Measurements from ENCODE around the gene ENOX1. TPM values are rescaled to one million over a fixed set of nuclear protein-coding genes. Genes with fewer than 3 reads are reported as not detected.

Gene ENOX1
- total and polyA plus RNA-seq, 2 donors (not counting 3 experiments of a cell fraction or from before 2014, with no cell fraction given): 0.17 to 0.97 TPM

- intact Hi-C loops (cut with micrococcal nuclease): no loop called here
- FAIRE-seq: peak; percentile 21
- no peak overlapping the region for H3K4me3 ChIP-seq (replicated peaks in 1 of 3; ENCODE audit: insufficient read depth in 1 of 3, low read depth in 1 of 3, low read length in 3 of 3)
- DNase-seq (ENCODE audit: low read depth, low spot score): no peak
- no peaks in the 10 kb centered on the region for H3K79me2 ChIP-seq (ENCODE audit: control insufficient read depth, insufficient read depth, low read length)
- no peak for TF ChIP-seq POLR2AphosphoS5 (IDR thresholded peaks at IDR 0.05; ENCODE audit: insufficient read depth, low read depth, low read length)
- TF ChIP-seq POLR2A (IDR thresholded peaks at IDR 0.05; ENCODE audit: low read depth, low read length): no peak
- TF ChIP-seq JUN (IDR thresholded peaks at IDR 0.05; ENCODE audit: borderline replicate concordance, insufficient read depth, insufficient read length, low read depth): no peak
- no peak for TF ChIP-seq MAX (IDR thresholded peaks at IDR 0.05; ENCODE audit: insufficient read depth, insufficient read length)
- TF ChIP-seq GATA2 (IDR thresholded peaks at IDR 0.05; ENCODE audit: insufficient read depth, insufficient read length, low read depth, low read length): no peak
- no peak for TF ChIP-seq CTCF (IDR thresholded peaks at IDR 0.05; ENCODE audit: extremely low read depth in 1 of 2, insufficient read depth in 1 of 2, low read depth in 1 of 2, low read length in 2 of 2)
- TF ChIP-seq EZH2 (IDR thresholded peaks at IDR 0.05; ENCODE audit: borderline replicate concordance, low read depth, low read length, severe bottlenecking): no peak
- no peak for TF ChIP-seq FOS (IDR thresholded peaks at IDR 0.05; ENCODE audit: borderline replicate concordance, insufficient read depth, low read length)
- no peak for TF ChIP-seq MYC (IDR thresholded peaks at IDR 0.05; ENCODE audit: low read depth, low read length)
- H3K4me1 ChIP-seq (ENCODE audit: control insufficient read depth, extremely low read depth, insufficient read depth, low read length): peaks cover 18% of the 10 kb centered on the region
- H3K27ac ChIP-seq (ENCODE audit: insufficient read depth, low read depth, low read length): no peak overlapping the region
- BruUV-seq (replicated peaks): no TSS peak
- POLR2A ChIA-PET: no interaction called here
- H2AFZ ChIP-seq (ENCODE audit: low read depth, low read length): no peak overlapping the region
- no peaks in the 10 kb centered on the region for H3K36me3 ChIP-seq (ENCODE audit: control insufficient read depth in 2 of 2, extremely low read depth in 1 of 2, insufficient read depth in 2 of 2, low read length in 2 of 2)
- dilution Hi-C loops (cut with MboI; ENCODE audit: extremely low pct_ligation_motif_present, low sequenced_read_pairs): no loop called here
- H3K27me3 ChIP-seq (ENCODE audit: control insufficient read depth in 2 of 2, insufficient read depth in 2 of 2, low read length in 2 of 2): no peaks in the 10 kb centered on the region
- no peaks in the 10 kb centered on the region for H4K20me1 ChIP-seq (replicated peaks; ENCODE audit: control insufficient read depth, extremely low read depth, insufficient read depth, low read length)
- no peaks in the 10 kb centered on the region for H3K9me3 ChIP-seq (replicated peaks; ENCODE audit: control insufficient read depth, insufficient read depth, low read length)
- no peaks in the 10 kb centered on the region for H3K9me1 ChIP-seq (replicated peaks; ENCODE audit: control insufficient read depth, extremely low read depth, insufficient read depth, low read length)
- H3K9ac ChIP-seq (replicated peaks; ENCODE audit: extremely low read depth, insufficient read depth, low read length): no peak overlapping the region
- CTCF ChIA-PET: interaction anchor here (0.6 kb wide), 1 partner anchor 33 kb away, joined by 3 read pairs; no protein-coding TSS in a partner anchor
- H3K4me2 ChIP-seq (ENCODE audit: insufficient read depth, low read length): no peak overlapping the region
Measured at GRCh38 chr13:43265028-43265427, 521.7 kb downstream of the ENOX1 start.
